ENCODE data around the gene LHFPL2. TPM values are rescaled to one million over a fixed set of nuclear protein-coding genes. Genes with fewer than 3 reads are reported as not detected.

Gene LHFPL2
- total and polyA plus RNA-seq, 3 experiments from 2014 or later, result 0.20 to 1.2 (median 0.84) TPM

DNA sequence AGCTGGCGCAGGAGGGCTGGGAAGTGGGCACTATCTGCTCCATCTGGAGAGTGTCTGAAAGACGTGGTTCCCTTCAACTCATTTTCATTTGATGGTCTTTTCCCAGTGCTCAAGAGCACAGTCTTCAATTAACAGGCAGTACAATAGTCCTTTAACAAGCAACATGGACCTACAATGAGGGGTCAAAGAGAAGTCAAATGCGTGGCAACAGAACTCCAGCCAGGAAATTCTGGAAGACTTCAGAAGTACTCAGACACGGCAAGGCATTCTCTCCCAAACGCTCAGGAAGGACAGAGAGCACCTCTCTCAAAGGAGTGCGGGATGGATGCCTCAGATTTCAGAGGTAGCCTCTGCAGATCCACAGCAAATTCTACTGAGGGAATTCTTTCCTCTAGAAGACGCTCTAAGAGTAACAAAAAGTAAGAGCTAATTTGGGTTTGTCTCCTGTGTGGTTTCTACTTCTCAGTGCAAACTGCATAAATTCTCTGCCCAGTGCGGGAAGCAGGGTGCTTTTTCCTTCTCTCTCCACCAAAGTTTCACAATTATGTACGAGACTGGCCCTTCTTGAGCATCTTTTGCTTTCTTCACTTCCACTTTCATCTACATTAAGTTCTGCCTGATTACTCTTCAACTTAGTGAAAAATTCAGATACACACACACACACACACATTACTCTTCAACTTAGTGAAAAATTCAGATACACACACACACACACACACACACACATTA is 56.4 kb downstream of the LHFPL2 start:
- no peak overlapping the region for H3K4me3 Mint-ChIP-seq
- no peak overlapping the region for H3K27ac Mint-ChIP-seq
- ChIA-PET POLR2A (no interaction called here), CTCF (no interaction called here)
- no peaks in the 10 kb centered on the region for H3K9me3 ChIP-seq (ENCODE audit: low read length)
- no peaks in the 10 kb centered on the region for H3K27me3 ChIP-seq (ENCODE audit: insufficient read depth, low read length, poor library complexity, severe bottlenecking)
- no peak for DNase-seq
- H3K36me3 ChIP-seq (ENCODE audit: insufficient read depth, low read length), result no peaks in the 10 kb centered on the region
- no peaks in the 10 kb centered on the region for H3K9me3 Mint-ChIP-seq
- no peak overlapping the region for H3K4me3 ChIP-seq (ENCODE audit: low read length)
- no peaks in the 10 kb centered on the region for H3K36me3 Mint-ChIP-seq
- H3K27me3 Mint-ChIP-seq, result peaks cover 12 to 55% of the 10 kb centered on the region in 2 donors
- no peaks in the 10 kb centered on the region for H3K4me1 ChIP-seq (ENCODE audit: insufficient read depth, low read length)
- H3K27ac ChIP-seq (ENCODE audit: low read depth, low read length), result no peak overlapping the region
- no peaks in the 10 kb centered on the region for H3K4me1 Mint-ChIP-seq

DNA sequence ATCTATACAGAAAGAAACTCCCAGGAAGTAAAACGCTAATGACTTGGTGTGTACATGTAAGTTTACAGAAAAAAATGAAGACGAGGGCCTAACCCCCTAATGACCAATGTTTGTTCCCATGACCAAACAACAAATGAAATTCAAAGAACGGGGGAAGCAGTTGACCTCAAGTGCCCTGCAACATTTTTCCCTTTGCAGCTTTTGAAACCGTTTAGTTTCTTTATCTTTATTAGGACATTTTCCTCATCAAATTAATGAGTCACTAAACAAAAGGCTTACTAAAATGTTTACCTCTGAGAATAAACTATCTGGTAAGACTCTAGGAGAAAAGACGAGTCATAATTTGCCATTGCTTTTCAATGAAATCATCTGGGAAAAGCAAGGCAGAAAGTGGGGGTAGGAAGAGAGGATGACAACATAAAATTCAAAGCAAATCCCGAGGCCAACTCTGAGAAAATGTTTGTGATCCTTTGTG is 57.4 kb downstream of the LHFPL2 start:
- no peak overlapping the region for H3K27ac ChIP-seq (ENCODE audit: low read depth, low read length)
- Mint-ChIP-seq H3K4me1 (no peaks in the 10 kb centered on the region), H3K4me3 (no peak overlapping the region), H3K36me3 (peaks cover 0 to 3% (median 0%) of the 10 kb centered on the region in 3 donors), H3K27ac (no peak overlapping the region), H3K9me3 (no peaks in the 10 kb centered on the region), H3K27me3 (peaks cover 12 to 54% of the 10 kb centered on the region in 2 donors)
- H3K4me3 ChIP-seq (ENCODE audit: low read length), result no peak overlapping the region
- no peaks in the 10 kb centered on the region for H3K9me3 ChIP-seq (ENCODE audit: low read length)
- ChIA-PET CTCF (no interaction called here), POLR2A (no interaction called here)
- H3K4me1 ChIP-seq (ENCODE audit: insufficient read depth, low read length), result no peaks in the 10 kb centered on the region
- no peaks in the 10 kb centered on the region for H3K36me3 ChIP-seq (ENCODE audit: insufficient read depth, low read length)
- no peaks in the 10 kb centered on the region for H3K27me3 ChIP-seq (ENCODE audit: insufficient read depth, low read length, poor library complexity, severe bottlenecking)
- DNase-seq, result no peak

- H3K4me1 ChIP-seq (ENCODE audit: insufficient read depth, low read length), result no peaks in the 10 kb centered on the region
- DNase-seq, result no peak
- peaks cover 12 to 59% of the 10 kb centered on the region in 2 donors for H3K27me3 Mint-ChIP-seq
- no peaks in the 10 kb centered on the region for H3K27me3 ChIP-seq (ENCODE audit: insufficient read depth, low read length, poor library complexity, severe bottlenecking)
- H3K4me3 Mint-ChIP-seq, result no peak overlapping the region
- peaks cover 0 to 5% (median 0%) of the 10 kb centered on the region in 3 donors for H3K36me3 Mint-ChIP-seq
- POLR2A ChIA-PET, result no interaction called here
- H3K27ac Mint-ChIP-seq, result no peak overlapping the region
- no peak overlapping the region for H3K4me3 ChIP-seq (ENCODE audit: low read length)
- CTCF ChIA-PET, result no interaction called here
- no peaks in the 10 kb centered on the region for H3K4me1 Mint-ChIP-seq
- H3K9me3 ChIP-seq (ENCODE audit: low read length), result no peaks in the 10 kb centered on the region
- no peaks in the 10 kb centered on the region for H3K36me3 ChIP-seq (ENCODE audit: insufficient read depth, low read length)
- H3K27ac ChIP-seq (ENCODE audit: low read depth, low read length), result no peak overlapping the region
- peaks cover 0 to 3% (median 0%) of the 10 kb centered on the region in 5 donors for H3K9me3 Mint-ChIP-seq
These were observed 58.6 kb downstream of the LHFPL2 start for GRCh38 chr5:78589923-78590322.

GRCh38 chr5:78588507-78588906 is 60.1 kb downstream of the LHFPL2 start:
- H3K27ac ChIP-seq (ENCODE audit: low read depth, low read length), result no peak overlapping the region
- no peak overlapping the region for H3K27ac Mint-ChIP-seq

DNA sequence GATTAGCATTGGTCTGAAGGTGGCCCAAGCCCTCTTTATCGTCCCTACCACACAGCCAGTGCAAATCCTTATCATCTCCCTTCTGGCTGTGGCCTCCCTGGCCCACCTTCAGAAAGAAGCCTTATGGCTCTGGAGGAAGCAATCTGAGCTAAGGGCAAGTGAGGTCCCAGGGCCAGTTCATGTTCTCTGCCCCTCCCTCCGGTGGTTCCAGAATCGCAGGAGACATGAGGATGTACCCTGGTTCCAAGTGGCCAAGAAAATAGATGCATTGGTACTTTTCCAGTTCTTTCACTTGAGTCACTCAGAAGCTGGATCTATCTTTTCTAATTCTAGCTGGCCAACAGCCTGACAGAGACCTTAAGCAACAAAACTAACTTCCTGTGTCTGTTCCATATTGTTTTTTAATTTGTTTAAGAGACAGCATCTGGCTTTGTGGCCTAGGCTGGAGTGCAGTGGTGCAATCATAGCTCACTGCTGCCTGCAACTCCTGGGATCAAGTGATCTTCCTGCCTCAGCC is 60.7 kb downstream of the LHFPL2 start:
- Histone ChIP-seq H3K9me3 (ENCODE audit: low read length) (no peaks in the 10 kb centered on the region), H3K4me3 (ENCODE audit: low read length) (no peak overlapping the region), H3K27me3 (ENCODE audit: insufficient read depth, low read length, poor library complexity, severe bottlenecking) (no peaks in the 10 kb centered on the region), H3K4me1 (ENCODE audit: insufficient read depth, low read length) (no peaks in the 10 kb centered on the region), H3K36me3 (ENCODE audit: insufficient read depth, low read length) (no peaks in the 10 kb centered on the region), H3K27ac (ENCODE audit: low read depth, low read length) (no peak overlapping the region)
- H3K36me3 Mint-ChIP-seq, result peaks cover 0 to 5% (median 0%) of the 10 kb centered on the region in 3 donors
- POLR2A ChIA-PET, result no interaction called here
- peaks cover 0 to 4% (median 0%) of the 10 kb centered on the region in 5 donors for H3K9me3 Mint-ChIP-seq
- no peak for DNase-seq
- no peaks in the 10 kb centered on the region for H3K4me1 Mint-ChIP-seq
- no peak overlapping the region for H3K27ac Mint-ChIP-seq
- no peak overlapping the region for H3K4me3 Mint-ChIP-seq
- CTCF ChIA-PET, result no interaction called here
- peaks cover 8 to 45% of the 10 kb centered on the region in 2 donors for H3K27me3 Mint-ChIP-seq

More at GRCh38 chr5:78588507-78588906, 60.1 kb downstream of the LHFPL2 start:
- H3K36me3 Mint-ChIP-seq, result peaks cover 0 to 5% (median 0%) of the 10 kb centered on the region in 3 donors
- no peak overlapping the region for H3K4me3 ChIP-seq (ENCODE audit: low read length)
- H3K4me1 ChIP-seq (ENCODE audit: insufficient read depth, low read length), result no peaks in the 10 kb centered on the region
- ChIA-PET CTCF (no interaction called here), POLR2A (no interaction called here)
- no peaks in the 10 kb centered on the region for H3K9me3 ChIP-seq (ENCODE audit: low read length)
- no peaks in the 10 kb centered on the region for H3K4me1 Mint-ChIP-seq
- H3K36me3 ChIP-seq (ENCODE audit: insufficient read depth, low read length), result no peaks in the 10 kb centered on the region
- peaks cover 0 to 3% (median 0%) of the 10 kb centered on the region in 5 donors for H3K9me3 Mint-ChIP-seq
- H3K4me3 Mint-ChIP-seq, result no peak overlapping the region
- H3K27me3 Mint-ChIP-seq, result peaks cover 10 to 49% of the 10 kb centered on the region in 2 donors
- no peak for DNase-seq
- H3K27me3 ChIP-seq (ENCODE audit: insufficient read depth, low read length, poor library complexity, severe bottlenecking), result no peaks in the 10 kb centered on the region

- POLR2A ChIA-PET, result no interaction called here
These were observed 61.3 kb downstream of the LHFPL2 start for GRCh38 chr5:78587081-78587774.

GRCh38 chr5:78586251-78586650 is 62.3 kb downstream of the LHFPL2 start:
- Mint-ChIP-seq H3K4me1 (no peaks in the 10 kb centered on the region), H3K4me3 (no peak overlapping the region), H3K9me3 (peaks cover 0 to 6% (median 2%) of the 10 kb centered on the region in 5 donors), H3K36me3 (peaks cover 0 to 5% (median 0%) of the 10 kb centered on the region in 3 donors), H3K27ac (no peak overlapping the region), H3K27me3 (peaks cover under 1 to 41% of the 10 kb centered on the region in 2 donors)
- POLR2A ChIA-PET, result no interaction called here
- Histone ChIP-seq H3K27ac (ENCODE audit: low read depth, low read length) (no peak overlapping the region), H3K9me3 (ENCODE audit: low read length) (no peaks in the 10 kb centered on the region), H3K4me1 (ENCODE audit: insufficient read depth, low read length) (no peaks in the 10 kb centered on the region), H3K36me3 (ENCODE audit: insufficient read depth, low read length) (no peaks in the 10 kb centered on the region), H3K27me3 (ENCODE audit: insufficient read depth, low read length, poor library complexity, severe bottlenecking) (no peaks in the 10 kb centered on the region), H3K4me3 (ENCODE audit: low read length) (no peak overlapping the region)
- CTCF ChIA-PET, result no interaction called here
- DNase-seq, result no peak

More at GRCh38 chr5:78587081-78587774, 61.3 kb downstream of the LHFPL2 start:
- Mint-ChIP-seq H3K27ac (no peak overlapping the region), H3K36me3 (peaks cover 0 to 5% (median 0%) of the 10 kb centered on the region in 3 donors), H3K4me3 (no peak overlapping the region), H3K9me3 (peaks cover 0 to 6% (median 0%) of the 10 kb centered on the region in 5 donors), H3K4me1 (no peaks in the 10 kb centered on the region), H3K27me3 (peaks cover 8 to 47% of the 10 kb centered on the region in 2 donors)
- Histone ChIP-seq H3K4me3 (ENCODE audit: low read length) (no peak overlapping the region), H3K27me3 (ENCODE audit: insufficient read depth, low read length, poor library complexity, severe bottlenecking) (no peaks in the 10 kb centered on the region), H3K36me3 (ENCODE audit: insufficient read depth, low read length) (no peaks in the 10 kb centered on the region), H3K27ac (ENCODE audit: low read depth, low read length) (no peak overlapping the region), H3K9me3 (ENCODE audit: low read length) (no peaks in the 10 kb centered on the region), H3K4me1 (ENCODE audit: insufficient read depth, low read length) (no peaks in the 10 kb centered on the region)
- CTCF ChIA-PET, result no interaction called here
- DNase-seq, result no peak

- no peak for DNase-seq
- H3K4me1 Mint-ChIP-seq, result no peaks in the 10 kb centered on the region
- Histone ChIP-seq H3K36me3 (ENCODE audit: insufficient read depth, low read length) (no peaks in the 10 kb centered on the region), H3K4me3 (ENCODE audit: low read length) (no peak overlapping the region), H3K27ac (ENCODE audit: low read depth, low read length) (no peak overlapping the region), H3K4me1 (ENCODE audit: insufficient read depth, low read length) (no peaks in the 10 kb centered on the region), H3K9me3 (ENCODE audit: low read length) (no peaks in the 10 kb centered on the region), H3K27me3 (ENCODE audit: insufficient read depth, low read length, poor library complexity, severe bottlenecking) (no peaks in the 10 kb centered on the region)
- POLR2A ChIA-PET, result no interaction called here
- CTCF ChIA-PET, result no interaction called here
- H3K9me3 Mint-ChIP-seq, result peaks cover 0 to 9% (median 2%) of the 10 kb centered on the region in 5 donors
- no peak overlapping the region for H3K27ac Mint-ChIP-seq
- no peak overlapping the region for H3K4me3 Mint-ChIP-seq
- H3K27me3 Mint-ChIP-seq, result peaks cover 3 to 4% of the 10 kb centered on the region in 2 donors
- H3K36me3 Mint-ChIP-seq, result no peaks in the 10 kb centered on the region
These were observed 70.6 kb downstream of the LHFPL2 start for GRCh38 chr5:78578015-78578414.
